MM.1S (cell line): ENCODE data around the gene WHRN.

Experiments used
- DNase-seq: peaks from one replicate; pipeline ENCODE4 v3.0.0-alpha.2; 2015
- H2AFZ ChIP-seq: fragments of 300-600 bp; sonication (generic); 2 replicates; pipeline ENCODE4 v1.6.0; 2016; ENCODE audit warnings: antibody characterized with exemption, low read length
- H3F3A ChIP-seq: fragments of 300-600 bp; sonication (generic); 2 replicates; pipeline ENCODE4 v1.6.1; 2016; ENCODE audit warnings: mild to moderate bottlenecking, antibody characterized with exemption, low read length, moderate library complexity, mixed read lengths; ENCODE audit not compliant: insufficient read depth
- H3K27ac ChIP-seq: fragments of 300-600 bp; sonication (generic); 2 replicates; pipeline ENCODE4 v1.5.1; 2016; ENCODE audit warnings: mild to moderate bottlenecking, low read length
- H3K27me3 ChIP-seq: fragments of 300-600 bp; sonication (generic); replicated peaks from 2 replicates; pipeline ENCODE4 v1.6.0; 2016; ENCODE audit warnings: low read length; ENCODE audit not compliant: insufficient read depth
- H3K36me3 ChIP-seq: fragments of 300-600 bp; sonication (generic); replicated peaks from 2 replicates; pipeline ENCODE4 v1.6.1; 2016; ENCODE audit warnings: mild to moderate bottlenecking, low read length, mixed read lengths; ENCODE audit not compliant: insufficient read depth
- H3K4me1 ChIP-seq: fragments of 300-600 bp; sonication (generic); 2 replicates; pipeline ENCODE4 v1.6.1; 2016; ENCODE audit warnings: low read length, mixed read lengths
- H3K4me2 ChIP-seq: fragments of 300-600 bp; sonication (generic); 2 replicates; pipeline ENCODE4 v1.6.0; 2016; ENCODE audit warnings: low read depth, low read length
- H3K4me3 ChIP-seq: fragments of 300-600 bp; sonication (generic); 2 replicates; pipeline ENCODE4 v1.5.1; 2016; ENCODE audit warnings: low read length, mixed read lengths
- H3K79me2 ChIP-seq: fragments of 300-600 bp; sonication (generic); 2 replicates; pipeline ENCODE4 v1.6.1; 2016; ENCODE audit warnings: mixed run types, low read length, mixed read lengths
- H3K9ac ChIP-seq: fragments of 300-600 bp; sonication (generic); 2 replicates; pipeline ENCODE4 v1.6.1; 2016; ENCODE audit warnings: low read length, mixed read lengths
- H3K9me2 ChIP-seq: fragments of 300-600 bp; sonication (generic); replicated peaks from 2 replicates; pipeline ENCODE4 v1.6.1; 2016; ENCODE audit warnings: mild to moderate bottlenecking, low read length, mixed read lengths; ENCODE audit not compliant: insufficient read depth
- H3K9me3 ChIP-seq: fragments of 300-600 bp; sonication (generic); replicated peaks from 2 replicates; pipeline ENCODE4 v1.6.1; 2016; ENCODE audit warnings: mild to moderate bottlenecking, low read length, mixed read lengths; ENCODE audit not compliant: insufficient read depth
- H4K20me1 ChIP-seq: fragments of 300-600 bp; sonication (generic); 2 replicates; pipeline ENCODE4 v1.6.1; 2016; ENCODE audit warnings: mild to moderate bottlenecking, low read length, moderate library complexity, mixed read lengths; ENCODE audit not compliant: insufficient read depth
- EZH2 ChIP-seq: fragments of 300-600 bp; sonication (generic); optimal IDR thresholded peaks from 2 replicates; pipeline ENCODE3; 2017; ENCODE audit warnings: low read depth, mild to moderate bottlenecking, antibody characterized with exemption, low read length, mixed read lengths
- EZH2phosphoT487 ChIP-seq: fragments of 300-600 bp; sonication (generic); IDR thresholded peaks from 2 replicates; pipeline ENCODE4 v1.6.1; 2018; ENCODE audit warnings: antibody characterized with exemption, low read length
- TF ChIP-seq, protein P1 (sequence below): fragments of 300-600 bp; sonication (generic); IDR thresholded peaks from 2 replicates; pipeline ENCODE4 v1.5.1; 2016; ENCODE audit warnings: antibody characterized with exemption, low read length, mixed read lengths

WHRN gene

GRCh38 chr9:114421147-114421546, 84.1 kb downstream of the WHRN start:
- Histone ChIP-seq H3K27ac (no peak overlapping the region), H3K9me2 (no peaks in the 10 kb centered on the region), H3K79me2 (0 out of 2 replicates have a peak, but pooled peaks cover 3% of the 10 kb centered on the region), H3F3A (no peaks in the 10 kb centered on the region), H3K36me3 (no peaks in the 10 kb centered on the region), H3K9ac (no peak overlapping the region), H4K20me1 (no peaks in the 10 kb centered on the region), H2AFZ (no peak overlapping the region), H3K4me2 (no peak overlapping the region), H3K27me3 (no peaks in the 10 kb centered on the region), H3K4me3 (no peak overlapping the region), H3K4me1 (no peaks in the 10 kb centered on the region), H3K9me3 (no peaks in the 10 kb centered on the region)
- TF ChIP-seq, protein P1, sequence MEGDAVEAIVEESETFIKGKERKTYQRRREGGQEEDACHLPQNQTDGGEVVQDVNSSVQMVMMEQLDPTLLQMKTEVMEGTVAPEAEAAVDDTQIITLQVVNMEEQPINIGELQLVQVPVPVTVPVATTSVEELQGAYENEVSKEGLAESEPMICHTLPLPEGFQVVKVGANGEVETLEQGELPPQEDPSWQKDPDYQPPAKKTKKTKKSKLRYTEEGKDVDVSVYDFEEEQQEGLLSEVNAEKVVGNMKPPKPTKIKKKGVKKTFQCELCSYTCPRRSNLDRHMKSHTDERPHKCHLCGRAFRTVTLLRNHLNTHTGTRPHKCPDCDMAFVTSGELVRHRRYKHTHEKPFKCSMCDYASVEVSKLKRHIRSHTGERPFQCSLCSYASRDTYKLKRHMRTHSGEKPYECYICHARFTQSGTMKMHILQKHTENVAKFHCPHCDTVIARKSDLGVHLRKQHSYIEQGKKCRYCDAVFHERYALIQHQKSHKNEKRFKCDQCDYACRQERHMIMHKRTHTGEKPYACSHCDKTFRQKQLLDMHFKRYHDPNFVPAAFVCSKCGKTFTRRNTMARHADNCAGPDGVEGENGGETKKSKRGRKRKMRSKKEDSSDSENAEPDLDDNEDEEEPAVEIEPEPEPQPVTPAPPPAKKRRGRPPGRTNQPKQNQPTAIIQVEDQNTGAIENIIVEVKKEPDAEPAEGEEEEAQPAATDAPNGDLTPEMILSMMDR = no peak
- TF ChIP-seq EZH2 (no peak), EZH2phosphoT487 (no peak)
- no peak for DNase-seq

DNA sequence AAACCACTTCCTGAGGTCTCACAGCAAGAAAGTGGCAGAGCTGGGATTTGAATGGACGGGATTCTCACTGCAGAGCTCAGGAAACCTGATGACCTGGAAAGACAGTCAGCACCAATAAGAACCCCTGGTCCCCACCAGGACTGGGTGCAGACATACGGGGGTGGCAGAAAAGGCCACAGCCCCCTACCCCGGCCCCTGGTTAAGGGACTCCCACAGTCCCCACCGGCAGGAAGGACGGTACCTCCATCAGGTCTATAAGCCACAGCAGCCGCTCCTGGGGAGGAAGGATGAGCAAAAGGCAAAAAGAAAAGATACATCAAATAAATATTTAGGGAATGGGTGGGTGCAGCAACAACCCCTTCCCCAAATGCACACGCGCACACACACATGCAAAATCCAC, 85.5 kb downstream of the WHRN start:
- H3K4me2 ChIP-seq = no peak overlapping the region
- H3K9ac ChIP-seq = no peak overlapping the region
- no peaks in the 10 kb centered on the region for H3K79me2 ChIP-seq
- no peak for DNase-seq
- no peak overlapping the region for H3K27ac ChIP-seq
- H3F3A ChIP-seq = no peaks in the 10 kb centered on the region
- H3K4me3 ChIP-seq = no peak overlapping the region
- no peaks in the 10 kb centered on the region for H3K9me3 ChIP-seq
- no peaks in the 10 kb centered on the region for H3K27me3 ChIP-seq
- no peaks in the 10 kb centered on the region for H4K20me1 ChIP-seq
- no peak overlapping the region for H2AFZ ChIP-seq
- no peaks in the 10 kb centered on the region for H3K9me2 ChIP-seq
- no peaks in the 10 kb centered on the region for H3K36me3 ChIP-seq
- TF ChIP-seq EZH2phosphoT487 (no peak), EZH2 (no peak)
- TF ChIP-seq, protein P1 = no peak
- no peaks in the 10 kb centered on the region for H3K4me1 ChIP-seq

- H3K4me3 ChIP-seq = no peak overlapping the region
- no peaks in the 10 kb centered on the region for H3K79me2 ChIP-seq
- H3K4me2 ChIP-seq = no peak overlapping the region
- H3K27me3 ChIP-seq = no peaks in the 10 kb centered on the region
- no peaks in the 10 kb centered on the region for H3K36me3 ChIP-seq
- no peak overlapping the region for H3K9ac ChIP-seq
- H4K20me1 ChIP-seq = no peaks in the 10 kb centered on the region
- H3K27ac ChIP-seq = no peak overlapping the region
- no peak for TF ChIP-seq EZH2
- no peak for TF ChIP-seq EZH2phosphoT487
- TF ChIP-seq, protein P1 = no peak
- DNase-seq = no peak
- no peak overlapping the region for H2AFZ ChIP-seq
- H3K4me1 ChIP-seq = no peaks in the 10 kb centered on the region
- no peaks in the 10 kb centered on the region for H3F3A ChIP-seq
- H3K9me2 ChIP-seq = no peaks in the 10 kb centered on the region
- no peaks in the 10 kb centered on the region for H3K9me3 ChIP-seq
These were observed 87.2 kb downstream of the WHRN start for GRCh38 chr9:114418053-114418452.
